ENCODE measurements around the gene SNAP47. TPM values are rescaled to one million over a fixed set of nuclear protein-coding genes. Genes with fewer than 3 reads are reported as not detected.

The SNAP47 gene
- total and polyA plus RNA-seq, 9 of the 15 experiments (the other 6 are each of a cell fraction or from before 2014, with no cell fraction given) = 2.5 to 41.3 (median 32.6) TPM

DNA sequence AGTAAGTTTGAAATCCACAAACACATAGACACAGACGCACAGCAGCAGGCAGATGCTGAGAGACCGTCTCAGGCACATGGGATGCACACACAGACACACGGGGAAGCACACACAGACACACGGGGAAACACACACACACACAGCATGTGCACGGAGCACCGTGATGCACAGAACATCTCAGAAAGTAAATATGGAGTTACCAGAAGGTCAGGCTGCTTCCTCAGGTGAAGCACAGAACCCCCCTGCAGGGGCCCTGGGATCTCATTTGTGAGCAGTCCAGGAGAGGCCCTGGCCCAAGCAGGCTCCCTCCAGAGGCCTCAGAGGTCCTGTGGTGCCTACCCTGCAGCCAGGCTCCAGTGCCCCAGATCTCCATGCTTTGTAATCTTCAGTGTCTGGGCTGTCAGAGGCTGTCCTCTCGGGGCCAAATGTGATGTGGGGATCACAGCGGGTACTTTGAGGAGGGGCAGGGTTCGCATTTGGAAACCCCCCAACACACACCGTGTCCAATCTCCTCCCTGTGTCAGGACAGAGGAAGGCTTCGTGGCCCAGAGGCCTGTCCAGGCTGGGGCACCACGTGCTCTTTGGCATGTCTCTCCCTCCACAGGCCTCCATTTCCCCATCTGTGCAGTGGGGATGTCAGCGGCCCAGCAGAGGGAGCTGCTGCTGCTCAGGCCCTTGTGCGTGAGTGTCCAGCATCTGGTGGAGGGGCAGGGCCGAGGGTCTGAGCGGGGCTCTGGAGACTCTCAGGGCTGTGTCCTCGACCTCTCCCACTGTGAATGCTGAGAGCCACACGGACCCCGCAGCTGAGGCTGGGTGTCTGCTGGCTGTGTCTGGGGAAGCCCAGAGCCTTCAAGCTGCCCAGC is 57.2 kb downstream of the SNAP47 start (continued):
- TF ChIP-seq, protein P1, sequence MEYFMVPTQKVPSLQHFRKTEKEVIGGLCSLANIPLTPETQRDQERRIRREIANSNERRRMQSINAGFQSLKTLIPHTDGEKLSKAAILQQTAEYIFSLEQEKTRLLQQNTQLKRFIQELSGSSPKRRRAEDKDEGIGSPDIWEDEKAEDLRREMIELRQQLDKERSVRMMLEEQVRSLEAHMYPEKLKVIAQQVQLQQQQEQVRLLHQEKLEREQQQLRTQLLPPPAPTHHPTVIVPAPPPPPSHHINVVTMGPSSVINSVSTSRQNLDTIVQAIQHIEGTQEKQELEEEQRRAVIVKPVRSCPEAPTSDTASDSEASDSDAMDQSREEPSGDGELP (CRISPR knock-in tag; IDR thresholded peaks at IDR 0.05; ENCODE audit: borderline replicate concordance) = peak; percentile 28; the same call in 1 of the 2 replicates
- peak; percentile 84; the same call in 1 of the 2 replicates for TF ChIP-seq BCOR (IDR thresholded peaks at IDR 0.05)
- no peak for TF ChIP-seq ZNF444 (CRISPR knock-in tag; IDR thresholded peaks at IDR 0.05)
- TF ChIP-seq CTCF (IDR thresholded peaks at IDR 0.05 in 2 of 3, conservative IDR thresholded peaks at IDR 0.05 in 1 of 3; ENCODE audit: insufficient read depth in 2 of 3, low read depth in 1 of 3, low read length in 3 of 3) = peak; percentile 38 to 52 (median 49)
- TF ChIP-seq, protein P2, sequence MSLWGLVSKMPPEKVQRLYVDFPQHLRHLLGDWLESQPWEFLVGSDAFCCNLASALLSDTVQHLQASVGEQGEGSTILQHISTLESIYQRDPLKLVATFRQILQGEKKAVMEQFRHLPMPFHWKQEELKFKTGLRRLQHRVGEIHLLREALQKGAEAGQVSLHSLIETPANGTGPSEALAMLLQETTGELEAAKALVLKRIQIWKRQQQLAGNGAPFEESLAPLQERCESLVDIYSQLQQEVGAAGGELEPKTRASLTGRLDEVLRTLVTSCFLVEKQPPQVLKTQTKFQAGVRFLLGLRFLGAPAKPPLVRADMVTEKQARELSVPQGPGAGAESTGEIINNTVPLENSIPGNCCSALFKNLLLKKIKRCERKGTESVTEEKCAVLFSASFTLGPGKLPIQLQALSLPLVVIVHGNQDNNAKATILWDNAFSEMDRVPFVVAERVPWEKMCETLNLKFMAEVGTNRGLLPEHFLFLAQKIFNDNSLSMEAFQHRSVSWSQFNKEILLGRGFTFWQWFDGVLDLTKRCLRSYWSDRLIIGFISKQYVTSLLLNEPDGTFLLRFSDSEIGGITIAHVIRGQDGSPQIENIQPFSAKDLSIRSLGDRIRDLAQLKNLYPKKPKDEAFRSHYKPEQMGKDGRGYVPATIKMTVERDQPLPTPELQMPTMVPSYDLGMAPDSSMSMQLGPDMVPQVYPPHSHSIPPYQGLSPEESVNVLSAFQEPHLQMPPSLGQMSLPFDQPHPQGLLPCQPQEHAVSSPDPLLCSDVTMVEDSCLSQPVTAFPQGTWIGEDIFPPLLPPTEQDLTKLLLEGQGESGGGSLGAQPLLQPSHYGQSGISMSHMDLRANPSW (CRISPR knock-in tag; IDR thresholded peaks at IDR 0.05) = no peak
- TF ChIP-seq L3MBTL2 (IDR thresholded peaks at IDR 0.05) = peak; percentile 50; the same call in 1 of the 2 replicates
- no peak for TF ChIP-seq TEAD4 (IDR thresholded peaks at IDR 0.05; ENCODE audit: low read length)
- no peak for TF ChIP-seq TEAD4 (CRISPR knock-in tag; IDR thresholded peaks at IDR 0.05; ENCODE audit: borderline replicate concordance)
- no peak for TF ChIP-seq ZNF644 (tag; IDR thresholded peaks at IDR 0.05; ENCODE audit: low read depth)
